Measurements from ENCODE around the gene TGFBR3. TPM values are rescaled to one million over a fixed set of nuclear protein-coding genes. Genes with fewer than 3 reads are reported as not detected.

Gene TGFBR3
- total RNA-seq, 2 experiments from 2014 or later = 4.4 to 4.7 TPM

DNA sequence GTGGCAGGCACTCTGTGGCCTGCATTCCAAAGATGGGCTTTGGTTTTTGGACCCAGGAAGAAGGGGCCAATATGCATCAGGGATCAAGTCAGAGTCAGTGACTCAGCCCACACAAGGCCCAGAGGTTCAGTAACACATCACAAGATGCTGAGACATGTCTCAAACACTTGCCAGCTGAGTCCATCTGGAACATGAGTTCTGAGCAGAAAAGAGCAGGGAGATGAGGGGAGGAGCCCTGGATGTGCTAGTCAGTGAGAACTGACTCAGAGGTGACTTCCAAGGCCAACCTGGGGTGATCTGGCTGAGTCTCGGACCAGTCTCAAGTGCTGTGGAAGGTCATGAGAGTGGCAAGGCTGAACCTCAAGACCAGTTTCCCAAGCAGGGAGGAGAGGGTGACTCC, 235.2 kb downstream of the TGFBR3 start:
- Mint-ChIP-seq H3K36me3 (no peaks in the 10 kb centered on the region), H3K27ac (no peak overlapping the region), H3K4me3 (no peak overlapping the region), H3K4me1 (peaks cover 6% of the 10 kb centered on the region), H3K27me3 (no peaks in the 10 kb centered on the region), H3K9me3 (no peaks in the 10 kb centered on the region)
- DNase-seq = no peak

DNA sequence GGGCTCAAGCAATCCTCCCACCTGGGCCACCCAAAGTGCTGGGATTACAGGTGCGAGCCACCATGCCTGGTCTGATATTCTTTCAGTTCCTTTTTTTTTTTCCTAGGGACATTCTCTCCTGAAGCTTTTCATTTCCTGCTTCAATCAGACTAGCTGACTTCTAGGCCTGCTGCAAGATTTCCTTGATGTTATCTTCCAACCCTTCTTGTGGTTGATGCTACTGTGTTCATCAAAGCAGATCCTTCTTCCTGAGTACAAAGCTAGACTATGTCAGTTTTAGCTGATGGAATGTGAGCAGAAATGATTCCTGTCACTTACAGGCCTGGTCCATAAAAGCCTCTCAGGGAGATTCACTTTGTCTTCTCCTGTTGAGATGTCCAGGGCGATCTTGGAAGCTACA, 238.9 kb downstream of the TGFBR3 start:
- no peak overlapping the region for H3K27ac Mint-ChIP-seq
- no peak for DNase-seq
- H3K4me3 Mint-ChIP-seq = no peak overlapping the region
- H3K9me3 Mint-ChIP-seq = no peaks in the 10 kb centered on the region
- H3K36me3 Mint-ChIP-seq = peaks cover 3% of the 10 kb centered on the region
- H3K27me3 Mint-ChIP-seq = no peaks in the 10 kb centered on the region
- peaks cover 9% of the 10 kb centered on the region for H3K4me1 Mint-ChIP-seq

DNA sequence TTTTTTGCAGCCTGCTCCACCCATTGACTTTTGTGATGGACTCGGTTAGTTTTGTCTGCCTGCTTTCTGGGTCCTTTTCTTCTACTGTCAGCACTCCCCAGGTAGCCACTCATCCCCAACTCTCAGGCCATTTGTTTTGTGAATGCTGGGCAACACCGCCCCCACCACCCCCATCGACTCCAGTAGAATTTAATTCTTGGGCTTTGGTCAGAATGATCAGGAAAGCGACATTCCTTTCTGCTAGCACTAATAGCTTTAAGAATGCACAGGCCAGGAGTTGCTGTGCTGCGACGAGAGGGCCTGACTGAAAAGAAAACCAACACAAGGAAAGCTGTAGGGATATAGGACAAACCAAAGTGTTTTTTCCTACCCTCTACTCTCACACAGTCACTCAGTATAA, 240.9 kb downstream of the TGFBR3 start:
- H3K27me3 Mint-ChIP-seq = no peaks in the 10 kb centered on the region
- no peak for DNase-seq
- H3K9me3 Mint-ChIP-seq = peaks cover 5% of the 10 kb centered on the region
- H3K4me3 Mint-ChIP-seq = no peak overlapping the region
- H3K27ac Mint-ChIP-seq = no peak overlapping the region
- peaks cover 4% of the 10 kb centered on the region for H3K36me3 Mint-ChIP-seq
- peaks cover 9% of the 10 kb centered on the region for H3K4me1 Mint-ChIP-seq

DNA sequence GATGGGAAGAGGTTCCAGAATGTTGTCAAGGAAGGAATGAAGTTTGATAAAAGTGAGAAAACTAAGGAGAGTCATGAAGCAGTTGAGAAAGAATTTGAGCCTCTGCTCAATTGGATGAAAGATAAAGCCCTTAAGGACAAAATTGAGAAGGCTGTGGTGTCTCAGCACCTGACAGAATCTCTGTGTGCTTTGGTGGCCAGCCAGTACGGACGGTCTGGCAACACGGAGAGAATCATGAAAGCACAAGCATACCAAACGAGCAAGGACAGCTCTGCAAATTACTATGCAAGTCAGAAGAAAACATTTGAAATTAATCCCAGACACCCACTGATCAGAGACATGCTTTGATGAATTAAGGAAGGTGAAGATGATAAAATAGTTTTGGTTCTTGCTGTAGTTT, 242.5 kb downstream of the TGFBR3 start:
- no peak for DNase-seq
- Mint-ChIP-seq H3K9me3 (peaks cover 5% of the 10 kb centered on the region), H3K4me1 (peaks cover 9% of the 10 kb centered on the region), H3K4me3 (no peak overlapping the region), H3K36me3 (peaks cover 4% of the 10 kb centered on the region), H3K27ac (no peak overlapping the region), H3K27me3 (no peaks in the 10 kb centered on the region)

GRCh38 chr1:91640877-91641526, 244.9 kb downstream of the TGFBR3 start:
- no peak overlapping the region for H3K4me3 Mint-ChIP-seq
- H3K36me3 Mint-ChIP-seq = peaks cover 4% of the 10 kb centered on the region
- DNase-seq = no peak
- peaks cover 5% of the 10 kb centered on the region for H3K9me3 Mint-ChIP-seq
- H3K27ac Mint-ChIP-seq = no peak overlapping the region
- H3K27me3 Mint-ChIP-seq = no peaks in the 10 kb centered on the region
- peaks cover 2% of the 10 kb centered on the region for H3K4me1 Mint-ChIP-seq

- H3K4me3 Mint-ChIP-seq = no peak overlapping the region
- H3K27me3 Mint-ChIP-seq = no peaks in the 10 kb centered on the region
- no peak overlapping the region for H3K27ac Mint-ChIP-seq
- peaks cover 2% of the 10 kb centered on the region for H3K4me1 Mint-ChIP-seq
- peaks cover 4% of the 10 kb centered on the region for H3K36me3 Mint-ChIP-seq
- H3K9me3 Mint-ChIP-seq = peaks cover 5% of the 10 kb centered on the region
- DNase-seq = no peak
Measured at GRCh38 chr1:91637539-91637994, 248.4 kb downstream of the TGFBR3 start.

DNA sequence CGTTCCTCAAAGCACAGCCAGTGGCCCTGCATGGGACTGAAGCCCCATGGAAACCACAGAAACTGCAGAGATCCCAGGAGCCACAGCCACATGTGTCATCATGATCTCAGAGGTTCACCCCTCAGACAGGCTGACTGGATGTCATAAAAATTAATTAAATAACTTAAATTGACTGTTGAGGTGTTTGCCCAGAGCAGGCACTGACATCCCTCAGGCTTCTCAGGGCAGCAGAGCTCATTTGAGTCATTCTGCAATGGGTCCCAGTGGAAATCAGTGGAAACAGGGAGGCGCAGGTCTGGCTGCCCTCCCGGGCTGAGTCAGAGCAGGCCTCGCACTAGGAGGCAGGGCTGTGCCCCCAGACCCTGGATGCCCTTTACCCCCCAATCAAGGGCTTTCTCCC, 250.2 kb downstream of the TGFBR3 start:
- Mint-ChIP-seq H3K4me3 (no peak overlapping the region), H3K4me1 (no peaks in the 10 kb centered on the region), H3K9me3 (no peaks in the 10 kb centered on the region), H3K36me3 (no peaks in the 10 kb centered on the region), H3K27ac (no peak overlapping the region), H3K27me3 (peaks cover 4% of the 10 kb centered on the region)
- no peak for DNase-seq

DNA sequence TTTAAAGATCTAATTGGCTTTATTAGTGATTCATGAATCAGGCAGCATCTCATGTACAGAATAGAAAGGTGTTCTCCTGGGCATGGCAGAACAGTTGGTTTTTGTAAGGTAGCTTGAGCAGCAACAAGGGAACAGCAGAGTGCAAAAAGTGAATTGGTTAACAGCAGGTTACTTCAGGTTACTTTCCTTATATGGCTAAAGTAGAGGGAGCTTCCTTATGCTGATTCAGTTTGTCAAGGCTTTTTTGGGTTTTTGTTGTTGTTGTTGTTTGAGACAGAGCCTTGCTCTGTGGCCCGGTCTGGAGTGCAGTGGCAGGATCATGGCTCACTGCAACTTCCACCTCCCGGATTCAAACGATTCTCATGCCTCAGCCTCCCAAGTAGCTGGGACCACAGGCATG, 252.5 kb downstream of the TGFBR3 start:
- Mint-ChIP-seq H3K4me1 (no peaks in the 10 kb centered on the region), H3K36me3 (no peaks in the 10 kb centered on the region)

DNA sequence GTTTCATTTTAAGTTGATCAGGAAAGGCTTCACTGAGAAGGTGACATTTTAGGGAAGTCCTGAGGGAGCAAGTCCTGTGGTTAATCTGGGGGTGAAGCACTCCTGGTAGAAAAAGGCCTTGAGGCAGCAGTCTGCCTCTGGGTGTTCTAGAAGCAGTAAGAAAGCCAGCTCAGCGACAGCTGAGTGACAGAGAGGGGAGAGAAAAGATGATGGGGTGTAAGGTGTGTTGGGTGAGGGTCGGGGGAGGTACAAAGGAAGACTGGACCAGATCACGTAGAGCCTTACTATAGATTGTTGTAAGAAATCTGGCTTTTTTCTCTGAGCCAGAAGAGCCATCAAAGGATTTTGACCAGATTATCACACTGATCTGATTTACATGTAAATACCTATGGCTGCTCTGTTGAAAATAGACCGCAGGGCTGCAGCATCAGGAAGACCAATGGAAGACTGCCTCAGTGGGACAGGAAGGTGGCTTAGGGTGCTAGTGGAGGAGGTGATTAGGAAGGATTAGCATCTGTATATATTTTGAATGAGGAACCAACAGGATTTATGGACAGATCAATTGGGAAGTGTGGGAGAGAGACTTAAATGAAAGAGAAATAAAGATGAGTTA, 254.1 kb downstream of the TGFBR3 start:
- Mint-ChIP-seq H3K27ac (no peak overlapping the region), H3K4me3 (no peak overlapping the region), H3K27me3 (peaks cover 4% of the 10 kb centered on the region), H3K9me3 (no peaks in the 10 kb centered on the region), H3K4me1 (no peaks in the 10 kb centered on the region), H3K36me3 (no peaks in the 10 kb centered on the region)
- DNase-seq = no peak

More for the DNA sequence above, 252.5 kb downstream of the TGFBR3 start:
- no peak for DNase-seq
- Mint-ChIP-seq H3K4me3 (no peak overlapping the region), H3K27ac (no peak overlapping the region), H3K27me3 (peaks cover 4% of the 10 kb centered on the region), H3K9me3 (no peaks in the 10 kb centered on the region)

- H3K36me3 Mint-ChIP-seq = no peaks in the 10 kb centered on the region
- H3K9me3 Mint-ChIP-seq = no peaks in the 10 kb centered on the region
- H3K4me1 Mint-ChIP-seq = no peaks in the 10 kb centered on the region
- no peak overlapping the region for H3K27ac Mint-ChIP-seq
- DNase-seq = no peak
- H3K4me3 Mint-ChIP-seq = no peak overlapping the region
- H3K27me3 Mint-ChIP-seq = peaks cover 4% of the 10 kb centered on the region
Measured at GRCh38 chr1:91630803-91631202, 255.1 kb downstream of the TGFBR3 start.

Other genes with a start within 250 kb of the TGFBR3 start
- gene BRDT, start 63.2 kb upstream of the TGFBR3 start, total RNA-seq = not detected
- 1 to 10 TPM; 1.4 to 1.5 TPM for gene EPHX4, start 143.8 kb upstream of the TGFBR3 start, total RNA-seq
- under 1 TPM in 1 of 2 experiments, not detected in 1; 0.37 TPM for gene SETSIP, start 189.3 kb upstream of the TGFBR3 start, total RNA-seq
- 1 to 10 TPM in 1 of 2 experiments, under 1 TPM in 1; 0.93 to 1.1 TPM for gene BTBD8, start 194.2 kb upstream of the TGFBR3 start, total RNA-seq

Data from activated naive CD8-positive, alpha-beta T cell treated with anti-CD3 and anti-CD28 coated beads for 36 hours (primary cell).